NCI-H146 (cell line): ENCODE data around the gene CACNA2D2.

Source experiments
- DNase-seq: peaks from one replicate; lab custom pipeline; 2025; lab: John Stamatoyannopoulos, UW

Gene CACNA2D2

DNA sequence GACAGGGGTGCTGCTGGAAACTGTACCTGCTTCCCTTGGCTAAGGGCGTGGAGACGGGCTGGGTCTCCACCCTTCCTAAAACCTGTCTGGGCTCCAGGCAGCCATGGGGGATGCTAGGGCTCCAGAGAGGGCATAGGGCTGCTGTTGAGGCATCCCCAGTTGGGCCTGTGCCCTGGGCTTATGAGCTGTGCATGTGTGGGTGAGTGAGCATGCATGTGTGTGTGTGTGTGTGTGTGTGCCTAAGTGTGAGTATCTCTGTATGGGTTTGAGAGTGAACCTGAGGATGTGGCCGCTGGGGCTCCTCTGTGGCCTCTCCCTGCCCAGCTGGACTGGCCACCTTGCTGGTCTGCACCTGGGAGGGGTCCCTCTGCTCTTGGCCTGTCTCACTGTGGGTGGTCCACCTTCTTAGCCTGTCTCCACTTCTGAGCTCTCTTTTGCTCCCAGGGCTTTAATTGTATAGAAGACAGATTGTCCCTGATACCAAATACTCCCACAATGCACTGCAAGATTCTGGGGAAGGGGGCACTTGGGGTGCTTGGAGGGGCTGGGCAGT, 132.2 kb downstream of the CACNA2D2 start:
- no peak for DNase-seq

DNA sequence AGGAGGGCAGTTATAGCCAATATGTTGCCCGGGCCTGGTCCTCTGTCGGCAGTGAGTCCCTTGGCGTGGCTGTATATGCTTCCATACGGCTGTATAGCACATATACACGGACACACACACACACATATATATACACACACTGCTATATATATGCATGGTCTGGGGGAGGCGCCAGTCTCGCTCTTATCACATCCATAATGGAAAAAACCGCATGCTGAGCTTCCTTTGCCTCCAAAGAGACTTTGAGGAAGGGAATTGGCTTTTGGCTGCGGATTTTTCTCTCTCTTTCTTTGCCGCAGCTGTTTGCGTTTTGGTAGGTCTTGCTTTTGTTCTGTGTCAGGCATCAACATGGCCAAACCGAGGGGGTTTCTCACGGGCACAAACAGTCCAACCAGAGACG, 132.8 kb downstream of the CACNA2D2 start:
- DNase-seq: peak; percentile 32

GRCh38 chr3:50369012-50369670, 134.3 kb downstream of the CACNA2D2 start:
- DNase-seq: no peak

DNA sequence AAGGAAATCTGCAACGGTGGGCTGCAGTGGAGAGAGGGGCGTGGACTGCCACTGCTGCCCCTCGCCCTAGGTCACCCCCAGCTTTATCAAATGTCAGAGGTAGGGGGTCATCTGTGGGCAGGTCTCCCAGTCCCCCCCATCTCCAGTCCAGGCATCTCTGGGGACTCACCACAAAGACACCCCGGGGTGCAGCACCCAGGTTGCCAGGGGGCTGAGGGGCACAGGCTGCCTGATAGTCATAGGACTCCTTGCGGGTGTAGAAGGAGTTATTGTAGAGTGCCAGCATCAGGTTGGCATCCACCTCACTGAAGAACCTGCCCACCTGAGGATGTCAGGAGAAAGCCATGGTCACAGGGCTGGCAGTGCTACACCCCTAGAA, 137.6 kb downstream of the CACNA2D2 start:
- no peak for DNase-seq

- DNase-seq: peak; percentile 87
Measured at GRCh38 chr3:50365080-50365841, 138.2 kb downstream of the CACNA2D2 start.

DNA sequence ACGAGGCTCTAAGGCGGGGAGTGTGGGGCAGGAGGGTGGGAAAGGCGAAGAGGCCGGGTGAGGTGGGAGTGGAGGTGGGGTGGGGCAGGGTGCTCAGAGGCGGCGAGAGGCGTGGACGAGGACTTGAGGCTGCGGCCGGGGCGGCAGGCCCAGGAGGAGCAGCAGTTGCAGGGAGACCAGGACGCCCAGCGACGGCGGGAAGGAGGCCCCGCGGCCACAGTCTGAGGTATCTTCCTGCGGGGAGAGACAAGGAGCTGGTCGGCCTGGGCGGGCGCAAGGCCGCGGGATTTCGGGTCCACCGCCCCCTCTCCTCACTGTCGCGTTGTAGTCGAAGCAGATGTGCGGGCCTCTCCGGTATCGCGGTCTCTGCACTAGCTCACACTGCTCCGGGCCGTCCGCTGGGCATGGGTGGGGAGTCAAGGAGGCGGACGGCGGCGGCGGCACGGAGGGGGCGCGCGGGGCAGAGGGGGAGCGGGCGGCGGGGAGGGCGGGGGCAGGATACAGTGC, 138.8 kb downstream of the CACNA2D2 start:
- no peak for DNase-seq

GRCh38 chr3:50359760-50360110, 143.7 kb downstream of the CACNA2D2 start:
- DNase-seq: no peak

- DNase-seq: peak; percentile 96
Measured at GRCh38 chr3:50358911-50359759, 144.3 kb downstream of the CACNA2D2 start, which contains the start of gene TMEM115. Gene TMEM115 (minus strand): TSS chr3:50359521. CDS start chr3:50359063, 458 bp downstream.

- DNase-seq: no peak
Measured at GRCh38 chr3:50358355-50358910, 145.0 kb downstream of the CACNA2D2 start.

- DNase-seq: no peak
Measured at GRCh38 chr3:50357481-50357880, 146.0 kb downstream of the CACNA2D2 start.

GRCh38 chr3:50356553-50356952, 146.9 kb downstream of the CACNA2D2 start:
- no peak for DNase-seq

GRCh38 chr3:50355829-50356552, 147.4 kb downstream of the CACNA2D2 start:
- DNase-seq: no peak

DNA sequence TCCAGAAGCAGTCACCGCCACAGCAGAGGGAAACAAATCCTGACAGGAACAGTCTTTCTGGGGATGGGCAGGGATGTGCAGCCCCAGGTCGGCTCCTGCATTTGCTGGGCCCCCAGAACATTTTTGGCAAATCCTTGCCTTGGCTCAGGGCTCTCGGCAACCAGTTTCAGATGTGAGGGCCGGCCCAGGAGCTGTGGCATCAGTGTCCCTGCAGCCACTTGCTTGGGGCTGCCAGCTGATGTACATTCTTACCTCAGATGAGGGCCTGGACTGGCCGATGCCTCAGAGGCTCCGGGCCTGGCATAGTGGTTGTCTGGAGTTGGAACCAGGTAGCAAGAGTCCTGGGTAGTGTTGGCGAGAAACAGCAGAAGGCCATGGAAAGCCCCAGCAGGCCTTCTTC, 148.6 kb downstream of the CACNA2D2 start:
- DNase-seq: no peak

DNA sequence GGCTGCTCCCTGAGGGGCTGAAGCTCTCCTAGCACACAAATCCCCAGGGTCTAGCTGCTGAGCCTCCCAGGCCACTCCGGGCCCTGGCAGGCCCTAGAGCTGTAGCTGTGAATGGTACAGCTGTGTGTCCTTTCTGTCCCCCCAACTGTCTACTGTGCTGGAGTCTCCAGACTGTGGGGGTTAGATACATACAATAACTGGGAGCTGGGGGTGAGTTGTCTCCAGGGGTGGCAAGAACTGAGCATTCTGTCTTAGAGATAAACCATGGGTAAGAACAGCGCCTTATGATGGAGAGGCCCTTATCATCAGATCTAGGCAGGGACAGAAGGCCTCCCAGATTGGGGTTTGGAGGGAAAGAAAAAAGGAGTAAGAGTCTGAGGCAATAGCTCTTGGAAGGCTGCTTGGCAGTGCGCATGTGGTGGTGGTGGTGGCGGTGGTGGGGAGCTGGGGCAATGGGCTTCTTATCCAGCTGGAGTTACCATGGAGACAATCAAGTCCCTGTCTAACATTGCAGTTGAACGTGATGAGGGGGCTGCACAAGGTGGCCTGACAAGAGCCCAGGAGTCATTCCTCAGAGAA, 149.2 kb downstream of the CACNA2D2 start:
- no peak for DNase-seq

DNA sequence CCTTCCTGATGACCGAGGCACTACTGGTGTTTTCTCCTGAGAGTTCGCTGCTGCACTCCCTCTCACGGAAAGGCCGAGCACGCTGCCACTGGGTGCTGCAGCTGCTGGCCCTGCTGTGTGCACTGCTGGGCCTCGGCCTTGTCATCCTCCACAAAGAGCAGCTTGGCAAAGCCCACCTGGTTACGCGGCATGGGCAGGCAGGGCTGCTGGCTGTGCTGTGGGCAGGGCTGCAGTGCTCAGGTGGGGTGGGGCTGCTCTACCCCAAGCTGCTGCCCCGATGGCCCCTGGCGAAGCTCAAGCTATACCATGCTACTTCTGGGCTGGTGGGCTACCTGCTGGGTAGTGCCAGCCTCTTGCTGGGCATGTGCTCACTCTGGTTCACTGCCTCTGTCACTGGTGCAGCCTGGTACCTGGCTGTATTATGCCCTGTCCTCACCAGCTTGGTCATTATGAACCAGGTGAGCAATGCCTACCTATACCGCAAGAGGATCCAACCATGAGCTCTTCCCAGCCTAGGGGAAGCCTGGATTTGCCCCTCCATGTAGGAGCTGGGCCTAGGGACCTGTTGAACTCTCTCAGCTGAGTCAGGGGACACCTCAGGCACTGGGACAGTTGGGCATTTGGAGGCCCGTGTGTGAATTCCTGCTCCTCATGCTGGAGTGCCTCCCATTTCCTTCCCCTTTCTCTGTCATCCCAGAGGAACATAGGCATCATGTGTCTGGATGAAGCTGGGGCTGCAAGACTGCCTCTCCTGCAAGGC, 150.0 kb downstream of the CACNA2D2 start:
- no peak for DNase-seq

DNA sequence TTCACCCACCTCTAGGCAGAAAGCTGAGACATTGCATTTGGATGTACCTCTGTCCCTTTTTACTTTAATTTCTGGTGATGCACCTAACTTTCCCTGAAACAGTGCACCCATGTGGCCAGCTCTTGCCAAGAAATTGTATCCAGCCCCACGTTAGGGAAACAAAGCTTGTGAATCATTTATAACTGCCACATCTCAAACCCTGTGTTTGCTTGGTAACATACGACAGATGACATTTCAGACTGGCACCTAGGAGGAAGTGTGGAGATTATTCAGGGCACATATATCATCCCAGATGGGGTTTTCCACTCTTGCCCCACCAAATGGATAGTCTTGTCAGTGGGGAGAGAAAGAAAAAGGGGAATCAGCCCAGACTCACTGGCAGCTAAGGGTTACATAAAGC, 150.7 kb downstream of the CACNA2D2 start:
- no peak for DNase-seq

GRCh38 chr3:50351323-50351697, 152.1 kb downstream of the CACNA2D2 start:
- no peak for DNase-seq

DNA sequence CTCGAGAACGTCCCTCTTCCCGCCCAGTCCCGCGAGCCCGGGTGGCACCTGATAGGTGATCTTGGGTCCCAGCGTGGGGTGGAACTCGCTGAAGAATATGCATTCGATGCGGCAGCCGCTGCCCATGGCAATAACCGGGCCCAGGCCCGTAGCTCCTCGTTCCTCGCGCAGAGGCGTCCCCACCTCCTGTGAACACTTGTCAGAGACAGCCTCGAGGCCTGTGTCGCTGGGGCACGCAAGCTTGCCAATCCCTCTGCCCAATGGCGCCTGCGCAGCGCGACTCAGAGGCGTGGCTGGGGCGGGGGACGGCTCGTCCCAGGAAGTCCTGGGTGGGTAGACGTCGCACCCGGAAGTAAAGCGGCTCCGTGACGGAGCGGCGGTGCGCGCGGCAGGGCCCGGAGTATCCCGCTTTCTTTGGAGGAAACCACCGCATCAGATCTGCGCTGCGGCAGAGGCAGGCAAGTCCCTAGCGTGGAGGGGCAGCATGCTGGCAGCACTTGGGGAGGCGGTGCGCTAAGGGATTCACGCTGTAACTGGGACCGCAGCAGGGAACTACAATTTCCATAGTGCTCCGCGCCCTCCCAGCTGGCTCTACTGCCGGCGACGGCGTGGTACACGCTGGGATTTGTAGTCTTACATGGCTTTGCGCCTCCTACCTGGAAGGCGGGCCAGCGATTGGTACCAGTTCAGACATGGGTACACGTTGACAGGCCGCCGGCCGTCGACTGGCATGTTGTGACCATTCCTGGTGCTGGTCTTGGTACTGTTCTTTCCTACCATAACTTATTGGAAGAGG, 152.7 kb downstream of the CACNA2D2 start, which contains the start of the genes CYB561D2 and NPRL2:
TSS of gene CYB561D2 (plus strand) at position 336 of the 796 bp plus-strand sequence. CDS start 572 bp downstream, outside the sequence.
TSS of gene NPRL2 (minus strand) at position 249 of the 796 bp plus-strand sequence. CDS start at position 126, 123 bp downstream.
- DNase-seq: peak; percentile 90

GRCh38 chr3:50350213-50350526, 153.3 kb downstream of the CACNA2D2 start:
- DNase-seq: no peak
